ENCODE measurements around the gene TRIM41. TPM values are rescaled to one million over a fixed set of nuclear protein-coding genes. Genes with fewer than 3 reads are reported as not detected.

TRIM41 gene
- total and polyA plus RNA-seq, 2 experiments from 2014 or later, result 6.2 to 8.7 TPM

DNA sequence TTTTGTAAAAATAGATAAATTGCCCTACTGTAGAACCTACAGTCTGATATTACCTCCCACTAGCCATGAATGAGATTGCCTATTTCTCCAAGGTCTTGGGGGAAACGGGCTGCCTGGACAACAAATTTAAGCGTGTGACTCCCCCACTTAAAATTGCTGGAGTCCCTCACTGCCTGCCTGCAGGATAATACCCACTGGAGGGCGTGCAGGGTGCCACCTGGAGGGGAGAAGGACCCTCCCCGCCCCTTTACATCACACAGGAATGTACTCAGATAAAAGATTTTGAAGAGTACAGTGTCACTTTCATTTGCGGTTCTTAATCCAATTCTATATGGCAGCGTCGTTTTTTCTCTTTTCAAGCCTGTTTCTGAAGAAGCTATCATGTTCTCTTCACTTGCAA, 11.9 kb upstream of the TRIM41 start:
- TF ChIP-seq, protein P1, sequence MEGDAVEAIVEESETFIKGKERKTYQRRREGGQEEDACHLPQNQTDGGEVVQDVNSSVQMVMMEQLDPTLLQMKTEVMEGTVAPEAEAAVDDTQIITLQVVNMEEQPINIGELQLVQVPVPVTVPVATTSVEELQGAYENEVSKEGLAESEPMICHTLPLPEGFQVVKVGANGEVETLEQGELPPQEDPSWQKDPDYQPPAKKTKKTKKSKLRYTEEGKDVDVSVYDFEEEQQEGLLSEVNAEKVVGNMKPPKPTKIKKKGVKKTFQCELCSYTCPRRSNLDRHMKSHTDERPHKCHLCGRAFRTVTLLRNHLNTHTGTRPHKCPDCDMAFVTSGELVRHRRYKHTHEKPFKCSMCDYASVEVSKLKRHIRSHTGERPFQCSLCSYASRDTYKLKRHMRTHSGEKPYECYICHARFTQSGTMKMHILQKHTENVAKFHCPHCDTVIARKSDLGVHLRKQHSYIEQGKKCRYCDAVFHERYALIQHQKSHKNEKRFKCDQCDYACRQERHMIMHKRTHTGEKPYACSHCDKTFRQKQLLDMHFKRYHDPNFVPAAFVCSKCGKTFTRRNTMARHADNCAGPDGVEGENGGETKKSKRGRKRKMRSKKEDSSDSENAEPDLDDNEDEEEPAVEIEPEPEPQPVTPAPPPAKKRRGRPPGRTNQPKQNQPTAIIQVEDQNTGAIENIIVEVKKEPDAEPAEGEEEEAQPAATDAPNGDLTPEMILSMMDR (conservative IDR thresholded peaks at IDR 0.05; ENCODE audit: low read depth in 2 of 2), result peak; percentile 28 to 45; a peak in 2 of 4 replicates
- TF ChIP-seq, protein P2, sequence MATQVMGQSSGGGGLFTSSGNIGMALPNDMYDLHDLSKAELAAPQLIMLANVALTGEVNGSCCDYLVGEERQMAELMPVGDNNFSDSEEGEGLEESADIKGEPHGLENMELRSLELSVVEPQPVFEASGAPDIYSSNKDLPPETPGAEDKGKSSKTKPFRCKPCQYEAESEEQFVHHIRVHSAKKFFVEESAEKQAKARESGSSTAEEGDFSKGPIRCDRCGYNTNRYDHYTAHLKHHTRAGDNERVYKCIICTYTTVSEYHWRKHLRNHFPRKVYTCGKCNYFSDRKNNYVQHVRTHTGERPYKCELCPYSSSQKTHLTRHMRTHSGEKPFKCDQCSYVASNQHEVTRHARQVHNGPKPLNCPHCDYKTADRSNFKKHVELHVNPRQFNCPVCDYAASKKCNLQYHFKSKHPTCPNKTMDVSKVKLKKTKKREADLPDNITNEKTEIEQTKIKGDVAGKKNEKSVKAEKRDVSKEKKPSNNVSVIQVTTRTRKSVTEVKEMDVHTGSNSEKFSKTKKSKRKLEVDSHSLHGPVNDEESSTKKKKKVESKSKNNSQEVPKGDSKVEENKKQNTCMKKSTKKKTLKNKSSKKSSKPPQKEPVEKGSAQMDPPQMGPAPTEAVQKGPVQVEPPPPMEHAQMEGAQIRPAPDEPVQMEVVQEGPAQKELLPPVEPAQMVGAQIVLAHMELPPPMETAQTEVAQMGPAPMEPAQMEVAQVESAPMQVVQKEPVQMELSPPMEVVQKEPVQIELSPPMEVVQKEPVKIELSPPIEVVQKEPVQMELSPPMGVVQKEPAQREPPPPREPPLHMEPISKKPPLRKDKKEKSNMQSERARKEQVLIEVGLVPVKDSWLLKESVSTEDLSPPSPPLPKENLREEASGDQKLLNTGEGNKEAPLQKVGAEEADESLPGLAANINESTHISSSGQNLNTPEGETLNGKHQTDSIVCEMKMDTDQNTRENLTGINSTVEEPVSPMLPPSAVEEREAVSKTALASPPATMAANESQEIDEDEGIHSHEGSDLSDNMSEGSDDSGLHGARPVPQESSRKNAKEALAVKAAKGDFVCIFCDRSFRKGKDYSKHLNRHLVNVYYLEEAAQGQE (IDR thresholded peaks at IDR 0.05; ENCODE audit: unreplicated experiment), result no peak
- TF ChIP-seq EZH2phosphoT487 (IDR thresholded peaks at IDR 0.05; ENCODE audit: unreplicated experiment) (no peak), JUNB (IDR thresholded peaks at IDR 0.05; ENCODE audit: unreplicated experiment) (no peak)
- H2AFZ ChIP-seq, result no peak overlapping the region
- DNase-seq (ENCODE audit: low spot score), result peak; percentile 36
- H4K20me1 ChIP-seq (replicated peaks; ENCODE audit: insufficient read depth), result no peaks in the 10 kb centered on the region; the same call in 1 of the 2 replicates
- peaks cover 7% of the 10 kb centered on the region for H3K4me1 Mint-ChIP-seq
- no peak overlapping the region for H3K4me3 ChIP-seq
- no peak overlapping the region for H3K27ac Mint-ChIP-seq
- peaks cover 25% of the 10 kb centered on the region for H3K27me3 Mint-ChIP-seq (ENCODE audit: insufficient read depth, low read depth, poor library complexity)
- peaks cover 9% of the 10 kb centered on the region for H3K27me3 ChIP-seq (ENCODE audit: insufficient read depth)
- H3K36me3 Mint-ChIP-seq (ENCODE audit: low read depth), result peaks cover 10% of the 10 kb centered on the region
- peaks cover 3% of the 10 kb centered on the region; the same call in 1 of the 2 replicates for H3K4me1 ChIP-seq (ENCODE audit: insufficient read depth)
- peaks cover 14% of the 10 kb centered on the region for H3K9me3 Mint-ChIP-seq
- H3K79me2 ChIP-seq (replicated peaks; ENCODE audit: insufficient read depth), result no peaks in the 10 kb centered on the region
- H3K9me2 ChIP-seq (ENCODE audit: insufficient read depth), result no peaks in the 10 kb centered on the region
- ATAC-seq, result no peak
- H3K4me3 Mint-ChIP-seq, result no peak overlapping the region
- H3K27ac ChIP-seq (ENCODE audit: low read depth), result no peak overlapping the region
- peaks cover 6% of the 10 kb centered on the region; the same call in 1 of the 2 replicates for H3F3A ChIP-seq (replicated peaks; ENCODE audit: low read depth)
- no peaks in the 10 kb centered on the region for H3K36me3 ChIP-seq (ENCODE audit: insufficient read depth)
- H3K4me2 ChIP-seq, result no peak overlapping the region

DNA sequence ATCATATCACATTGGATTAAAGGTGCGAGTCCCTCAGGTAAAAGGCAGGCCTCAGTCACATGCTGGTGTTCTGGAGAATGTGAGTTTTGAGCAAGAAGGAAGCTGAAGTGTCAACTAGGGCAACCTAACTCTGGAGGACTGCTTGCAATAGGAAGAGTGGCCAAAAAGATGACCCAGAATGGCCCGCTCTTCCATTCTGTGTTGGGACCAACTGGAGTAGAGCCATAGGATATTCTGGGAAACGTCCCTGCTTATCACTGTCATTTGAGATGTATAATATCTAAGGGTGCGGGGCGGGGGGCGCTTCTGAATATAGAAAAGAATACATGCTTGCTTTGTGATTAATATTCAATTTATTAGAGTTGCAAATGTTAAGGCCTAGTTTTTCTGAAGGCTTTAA, 11.0 kb upstream of the TRIM41 start:
- Histone ChIP-seq H3K36me3 (ENCODE audit: insufficient read depth) (no peaks in the 10 kb centered on the region), H3K27ac (ENCODE audit: low read depth) (no peak overlapping the region), H3K4me3 (no peak overlapping the region), H3K4me1 (ENCODE audit: insufficient read depth) (no peaks in the 10 kb centered on the region), H3K4me2 (no peak overlapping the region), H3F3A (replicated peaks; ENCODE audit: low read depth) (peaks cover 7% of the 10 kb centered on the region; the same call in 1 of the 2 replicates), H4K20me1 (replicated peaks; ENCODE audit: insufficient read depth) (no peaks in the 10 kb centered on the region; the same call in 1 of the 2 replicates), H3K9me2 (ENCODE audit: insufficient read depth) (no peaks in the 10 kb centered on the region), H3K79me2 (replicated peaks; ENCODE audit: insufficient read depth) (no peaks in the 10 kb centered on the region), H3K27me3 (ENCODE audit: insufficient read depth) (peaks cover 12% of the 10 kb centered on the region), H2AFZ (no peak overlapping the region)
- DNase-seq (ENCODE audit: low spot score) (no peak), ATAC-seq (no peak)
- TF ChIP-seq NANOG (IDR thresholded peaks at IDR 0.05; ENCODE audit: borderline replicate concordance), result no peak
- no peak for TF ChIP-seq EZH2 (IDR thresholded peaks at IDR 0.05; ENCODE audit: low read depth, unreplicated experiment)
- peaks cover 21% of the 10 kb centered on the region for H3K27me3 Mint-ChIP-seq (ENCODE audit: insufficient read depth, low read depth, poor library complexity)
- no peak overlapping the region for H3K27ac Mint-ChIP-seq
- peaks cover 5% of the 10 kb centered on the region; the same call in 2 of the 3 replicates for H3K9me3 Mint-ChIP-seq
- H3K4me3 Mint-ChIP-seq, result no peak overlapping the region
- peaks cover 4% of the 10 kb centered on the region for H3K4me1 Mint-ChIP-seq
- peaks cover 5% of the 10 kb centered on the region; the same call in 2 of the 3 replicates for H3K36me3 Mint-ChIP-seq (ENCODE audit: low read depth)

Measured in GM23338 (cell line).